Sigmoid colon (tissue), 4 donors: ENCODE data around the gene SERP2.

Experiments
- POLR2A ChIP-seq, 2 donors: fragments of 450-650 bp; IDR thresholded peaks; one replicate each; pipeline ENCODE4 v1.6.1; 2016; ENCODE audit warnings: antibody characterized with exemption in 2 of 2, mild to moderate bottlenecking in 2 of 2, moderate library complexity in 2 of 2
- POLR2AphosphoS5 ChIP-seq, 4 donors: sonication (generic); formaldehyde crosslinking; IDR thresholded peaks; one replicate each; pipeline ENCODE4 v1.6.1; 2017; ENCODE audit warnings: antibody characterized with exemption in 4 of 4
- TF ChIP-seq, protein P1 (sequence below), 4 experiments: fragments of 450-650 bp in 3 of 4; fragments of 200-600 bp in 1 of 4; IDR thresholded peaks; one replicate each; pipeline ENCODE4 v1.5.1; 2016 to 2019; ENCODE audit warnings: antibody characterized with exemption in 4 of 4, mild to moderate bottlenecking in 3 of 4, moderate library complexity in 2 of 4

- TF ChIP-seq POLR2AphosphoS5 (IDR thresholded peaks at IDR 0.05): no peak
- TF ChIP-seq, protein P1, sequence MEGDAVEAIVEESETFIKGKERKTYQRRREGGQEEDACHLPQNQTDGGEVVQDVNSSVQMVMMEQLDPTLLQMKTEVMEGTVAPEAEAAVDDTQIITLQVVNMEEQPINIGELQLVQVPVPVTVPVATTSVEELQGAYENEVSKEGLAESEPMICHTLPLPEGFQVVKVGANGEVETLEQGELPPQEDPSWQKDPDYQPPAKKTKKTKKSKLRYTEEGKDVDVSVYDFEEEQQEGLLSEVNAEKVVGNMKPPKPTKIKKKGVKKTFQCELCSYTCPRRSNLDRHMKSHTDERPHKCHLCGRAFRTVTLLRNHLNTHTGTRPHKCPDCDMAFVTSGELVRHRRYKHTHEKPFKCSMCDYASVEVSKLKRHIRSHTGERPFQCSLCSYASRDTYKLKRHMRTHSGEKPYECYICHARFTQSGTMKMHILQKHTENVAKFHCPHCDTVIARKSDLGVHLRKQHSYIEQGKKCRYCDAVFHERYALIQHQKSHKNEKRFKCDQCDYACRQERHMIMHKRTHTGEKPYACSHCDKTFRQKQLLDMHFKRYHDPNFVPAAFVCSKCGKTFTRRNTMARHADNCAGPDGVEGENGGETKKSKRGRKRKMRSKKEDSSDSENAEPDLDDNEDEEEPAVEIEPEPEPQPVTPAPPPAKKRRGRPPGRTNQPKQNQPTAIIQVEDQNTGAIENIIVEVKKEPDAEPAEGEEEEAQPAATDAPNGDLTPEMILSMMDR (IDR thresholded peaks at IDR 0.05): no peak
- no peak for TF ChIP-seq POLR2A (IDR thresholded peaks at IDR 0.05)
These were observed 18.0 kb upstream of the SERP2 start for GRCh38 chr13:44355621-44356020.
